Limb (tissue), 2 donors: ENCODE measurements around the gene TRIM5.
"Not testable (repeated sequence)": the region's sequence is repeated elsewhere in the genome, so short reads cannot be mapped to it uniquely, and the experiment has no call there.

ENCODE experiments used
- DNase-seq, 2 donors: peaks; one replicate each; pipeline ENCODE4 v3.0.0-alpha.2; 2016; ENCODE audit errors: extremely low spot score in 2 of 2

The TRIM5 gene

GRCh38 chr11:5688482-5688881 lies 3.6 kb upstream of the TRIM5 start:
- DNase-seq, result no peak

- DNase-seq, result no peak
Observed at GRCh38 chr11:5686426-5686825, 1.6 kb upstream of the TRIM5 start.

DNA sequence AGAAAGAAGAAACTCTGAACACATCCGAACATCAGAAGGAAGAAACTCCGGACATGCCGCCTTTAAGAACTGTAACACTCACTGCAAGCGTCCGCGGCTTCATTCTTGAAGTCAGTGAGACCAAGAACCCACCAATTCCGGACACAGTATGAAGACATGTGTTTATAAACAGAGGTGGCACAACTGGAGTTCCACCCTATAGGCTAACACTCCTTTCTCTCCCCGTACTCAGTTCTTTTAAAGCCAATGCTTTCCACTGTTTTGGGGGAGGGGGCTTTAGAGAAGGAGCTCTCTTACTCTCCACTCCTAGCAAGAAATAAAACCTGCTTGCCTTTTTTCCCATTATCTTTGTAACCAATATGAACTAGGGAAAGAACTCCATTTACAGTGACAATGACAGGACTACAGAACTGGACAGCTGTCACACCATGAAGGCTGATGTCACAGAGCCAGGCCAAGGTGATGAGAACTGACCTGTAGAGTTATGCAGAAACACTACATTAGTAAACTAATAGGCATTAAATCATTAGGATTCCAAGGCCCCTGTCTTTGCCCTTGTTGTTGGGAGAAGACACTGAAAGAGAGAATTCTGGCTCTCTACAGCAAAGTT lies 733 bp downstream of the TRIM5 start:
- no peak for DNase-seq

DNA sequence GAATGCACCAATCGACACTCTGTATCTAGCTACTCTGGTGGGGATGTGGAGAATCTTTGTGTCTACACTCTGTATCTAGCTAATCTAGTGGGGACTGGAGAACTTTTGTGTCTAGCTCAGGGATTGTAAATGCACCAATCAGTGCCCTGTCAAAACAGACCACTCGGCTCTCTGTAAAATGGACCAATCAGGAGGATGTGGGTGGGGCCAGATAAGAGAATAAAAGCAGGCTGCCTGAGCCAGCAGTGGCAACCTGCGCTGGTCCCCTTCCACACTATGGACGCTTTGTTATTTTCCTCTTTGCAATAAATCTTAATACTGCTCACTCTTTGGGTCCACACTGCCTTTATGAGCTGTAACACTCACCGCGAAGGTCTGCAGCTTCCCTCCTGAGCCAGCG lies 1.3 kb downstream of the TRIM5 start:
- not testable (repeated sequence) for DNase-seq

DNA sequence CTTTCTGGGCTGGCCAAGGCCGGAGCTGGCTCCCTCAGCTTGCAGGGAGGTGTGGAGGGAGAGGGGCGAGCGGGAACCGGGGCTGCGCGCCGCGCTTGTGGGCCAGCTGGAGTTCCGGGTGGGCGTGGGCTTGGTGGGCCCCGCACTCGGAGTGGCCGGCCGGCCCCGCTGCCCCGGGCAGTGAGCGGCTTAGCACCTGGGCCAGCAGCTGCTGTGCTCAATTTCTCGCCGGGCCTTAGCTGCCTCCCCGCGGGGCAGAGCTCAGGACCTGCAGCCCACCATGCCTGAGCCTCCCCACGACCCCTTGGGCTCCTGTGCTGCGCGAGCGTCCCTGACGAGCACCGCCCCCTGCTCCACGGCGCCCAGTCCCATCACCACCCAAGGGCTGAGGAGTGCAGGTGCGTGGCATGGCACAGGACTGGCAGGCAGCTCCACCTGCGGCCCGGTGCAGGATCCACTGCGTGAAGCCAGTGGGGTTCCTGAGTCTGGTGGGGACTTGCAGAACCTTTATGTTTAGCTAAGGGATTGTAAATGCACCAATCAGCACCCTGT lies 1.9 kb downstream of the TRIM5 start:
- DNase-seq, result not testable (repeated sequence)

GRCh38 chr11:5679811-5680210 lies 5.1 kb downstream of the TRIM5 start:
- no peak for DNase-seq

DNA sequence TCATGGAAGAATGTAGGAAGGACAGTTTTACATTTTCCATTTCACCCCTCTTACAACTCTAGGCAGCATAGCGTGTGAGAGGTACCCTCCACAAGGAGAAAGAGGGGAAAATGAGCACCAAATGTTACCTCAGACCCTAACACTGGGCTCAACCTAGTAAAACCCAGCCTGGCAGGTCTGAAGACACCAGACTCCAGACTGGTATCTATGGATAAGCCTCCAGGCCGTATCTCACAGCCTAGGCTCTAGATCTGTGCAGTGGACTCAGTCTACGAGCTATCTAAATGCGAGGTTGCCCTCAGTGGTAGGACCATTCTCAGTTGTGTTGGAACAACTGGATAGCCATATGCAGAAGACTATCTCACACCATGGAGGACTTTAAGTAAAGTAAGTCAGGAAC lies 10.5 kb downstream of the TRIM5 start:
- no peak for DNase-seq

DNA sequence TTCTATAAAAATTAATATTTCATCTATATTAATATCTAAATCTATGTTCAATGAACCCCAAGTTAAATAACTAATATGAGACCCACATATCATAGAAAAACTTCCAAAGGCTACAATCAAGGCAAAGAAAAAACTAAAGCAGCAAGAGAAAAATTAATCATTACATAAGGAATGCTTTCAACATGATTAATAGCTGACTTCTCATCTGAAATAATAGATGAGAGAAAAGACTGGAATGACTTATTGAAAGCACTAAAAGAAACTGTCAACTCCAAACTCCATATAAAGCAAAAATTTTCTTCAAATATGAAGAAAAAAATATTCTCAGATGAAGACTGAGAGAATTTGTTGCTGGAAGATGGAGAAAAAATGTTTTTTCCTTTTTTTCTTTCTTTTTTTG lies 13.0 kb downstream of the TRIM5 start:
- DNase-seq, result no peak

DNA sequence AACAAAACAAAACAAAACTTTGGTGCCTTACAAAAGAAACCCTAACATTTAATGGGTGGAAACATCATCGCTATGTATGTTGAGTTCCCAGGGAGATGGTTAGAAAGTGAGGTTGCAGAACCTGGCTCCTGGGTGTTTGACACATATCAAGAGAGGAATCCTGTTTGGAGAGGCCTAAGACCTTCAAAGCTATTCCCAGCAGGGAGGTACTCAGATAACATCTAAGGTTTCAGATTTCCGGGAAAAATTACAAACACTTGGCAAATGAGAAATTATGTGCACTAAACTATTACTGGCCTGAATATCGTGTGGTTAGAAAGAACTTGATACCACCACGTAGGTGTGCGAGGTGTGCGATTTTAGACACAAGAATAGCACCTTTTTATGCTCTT lies 18.5 kb downstream of the TRIM5 start:
- no peak for DNase-seq

GRCh38 chr11:5665746-5666401 lies 19.0 kb downstream of the TRIM5 start:
- DNase-seq, result no peak

DNA sequence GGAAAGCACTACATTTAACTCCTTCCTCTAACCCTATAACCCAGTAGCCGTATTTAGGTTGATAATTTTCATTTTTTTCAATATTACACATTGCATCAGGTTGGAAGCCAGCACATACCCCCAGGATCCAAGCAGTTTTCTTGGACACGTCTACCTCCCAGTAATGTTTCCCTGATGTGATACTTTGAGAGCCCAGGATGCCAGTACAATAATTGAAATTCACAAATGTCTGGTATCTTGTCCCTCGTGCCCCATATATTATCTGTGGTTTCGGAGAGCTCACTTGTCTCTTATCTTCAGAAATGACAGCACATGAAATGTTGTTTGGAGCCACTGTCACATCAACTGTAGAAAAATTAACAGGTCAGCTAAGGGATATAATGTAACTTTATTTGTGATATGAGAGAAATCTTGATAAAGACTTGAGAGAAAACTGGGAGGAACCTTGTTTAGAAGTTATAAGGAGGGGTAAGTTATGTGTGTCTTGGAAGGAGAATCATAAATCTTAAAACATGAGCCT lies 19.8 kb downstream of the TRIM5 start:
- no peak for DNase-seq

DNA sequence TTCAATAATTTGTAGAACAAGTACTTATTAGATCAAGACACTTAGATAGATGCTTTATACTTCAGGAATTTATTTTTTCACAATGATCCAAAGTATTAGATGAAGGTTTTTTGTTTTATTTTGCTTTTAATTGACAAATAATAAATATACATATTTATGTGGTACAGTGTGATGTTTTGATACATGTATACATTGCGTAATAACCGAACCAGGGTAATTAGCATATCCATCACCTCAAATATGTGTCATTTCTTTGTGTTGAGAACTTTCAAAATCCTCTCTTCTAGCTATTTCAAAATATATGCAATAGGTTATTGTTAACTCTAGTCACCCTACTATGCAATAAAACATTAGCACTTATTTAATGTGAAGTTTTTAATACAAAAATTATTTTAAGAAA lies 21.4 kb downstream of the TRIM5 start:
- DNase-seq, result no peak

DNA sequence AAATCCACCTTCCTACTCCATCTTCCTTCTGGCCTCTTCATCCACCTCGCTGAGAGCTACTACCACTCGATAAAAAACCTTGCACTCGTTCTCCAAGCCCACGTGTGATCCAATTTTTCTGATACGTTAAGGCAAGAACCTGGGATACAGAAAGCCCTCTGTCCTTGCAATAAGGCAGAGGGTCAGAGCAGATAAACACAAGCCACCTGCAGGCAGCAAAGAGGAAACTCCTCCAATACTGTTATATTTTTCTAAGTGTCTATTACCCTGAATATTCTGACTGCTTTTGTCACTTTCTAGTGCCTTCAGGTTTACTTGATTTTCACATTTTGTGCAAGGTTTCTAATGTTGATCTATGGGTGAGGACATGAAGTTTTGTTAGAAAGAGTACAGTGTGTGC lies 26.6 kb downstream of the TRIM5 start:
- DNase-seq, result no peak

- DNase-seq, result not testable (repeated sequence)
Observed at GRCh38 chr11:5656956-5657355, 27.9 kb downstream of the TRIM5 start.

DNA sequence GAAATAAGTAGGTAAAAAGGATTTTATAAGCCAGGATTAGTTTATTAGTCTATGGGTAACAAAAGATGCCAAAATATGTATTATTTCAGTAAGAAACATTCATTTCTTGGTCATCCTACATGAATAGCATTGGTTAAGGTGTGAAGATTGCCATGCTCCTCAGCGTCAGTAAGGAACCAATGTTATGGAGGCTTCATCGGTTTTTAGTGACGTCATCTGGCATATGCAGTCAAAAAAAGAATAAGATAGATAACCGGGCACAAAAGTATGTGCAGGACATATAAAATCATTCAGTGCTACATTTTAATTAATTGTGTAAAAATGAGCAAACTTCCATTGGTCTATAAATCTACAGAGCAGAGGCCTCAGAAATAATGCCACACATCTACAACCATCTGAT lies 29.4 kb downstream of the TRIM5 start:
- DNase-seq, result no peak

DNA sequence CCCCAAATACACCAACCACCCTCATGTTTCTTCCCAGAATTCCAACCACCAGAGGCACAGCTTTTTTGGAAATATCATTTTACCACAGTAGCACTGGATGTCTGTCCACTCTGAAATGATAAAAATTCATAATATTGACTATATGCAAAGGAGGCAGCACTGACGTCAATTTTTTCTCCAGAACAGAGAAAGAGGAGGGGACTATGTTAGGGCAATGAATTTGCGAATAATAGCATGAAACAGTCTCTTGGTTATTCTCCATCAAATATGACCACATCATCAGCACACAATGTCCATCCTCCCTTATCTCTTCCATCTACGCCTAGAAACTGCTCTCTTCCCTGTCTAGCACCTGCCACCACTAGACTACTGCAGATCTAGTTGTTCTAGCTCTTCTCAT lies 38.7 kb downstream of the TRIM5 start:
- no peak for DNase-seq

DNA sequence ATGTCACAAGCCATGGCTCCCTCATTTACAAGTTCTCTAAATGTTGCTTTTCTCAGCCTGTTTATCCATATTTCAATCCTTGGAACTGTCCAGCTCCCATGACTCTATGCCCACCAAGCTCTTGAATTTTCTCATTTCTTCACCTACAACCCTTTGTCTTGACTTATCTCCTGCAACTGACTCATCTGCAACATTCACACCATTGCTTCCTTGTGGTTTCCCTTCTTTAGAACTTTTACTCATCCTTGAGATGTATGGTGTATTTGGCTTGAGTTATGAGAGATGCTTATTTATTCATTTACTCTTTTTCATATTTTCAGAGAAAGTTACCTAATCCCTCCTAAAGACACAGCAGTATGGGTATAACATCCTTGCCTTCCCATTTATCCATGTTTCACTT lies 41.3 kb downstream of the TRIM5 start:
- no peak for DNase-seq

- no peak for DNase-seq
Observed at GRCh38 chr11:5639953-5640352, 44.9 kb downstream of the TRIM5 start.

DNA sequence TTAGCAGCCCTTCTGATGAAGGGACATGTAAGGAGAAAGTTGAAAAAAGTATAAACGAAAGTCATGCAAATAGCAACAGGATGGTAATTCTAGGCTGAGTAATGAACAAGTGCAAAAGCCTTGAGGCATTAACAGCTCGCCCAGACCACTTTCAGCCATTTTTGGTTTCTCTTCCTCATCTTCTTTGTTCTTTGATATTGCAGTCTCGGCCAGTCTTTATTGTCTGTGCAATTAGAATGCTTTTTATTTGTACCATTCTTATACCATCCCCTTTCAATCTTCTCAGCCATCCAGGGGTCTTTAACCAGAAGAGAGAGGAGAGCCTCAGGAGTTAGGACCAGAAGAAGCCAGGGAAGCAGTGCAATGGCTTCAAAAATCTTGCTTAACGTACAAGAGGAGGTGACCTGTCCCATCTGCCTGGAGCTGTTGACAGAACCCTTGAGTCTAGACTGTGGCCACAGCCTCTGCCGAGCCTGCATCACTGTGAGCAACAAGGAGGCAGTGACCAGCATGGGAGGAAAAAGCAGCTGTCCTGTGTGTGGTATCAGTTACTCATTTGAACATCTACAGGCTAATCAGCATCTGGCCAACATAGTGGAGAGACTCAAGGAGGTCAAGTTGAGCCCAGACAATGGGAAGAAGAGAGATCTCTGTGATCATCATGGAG lies 52.8 kb downstream of the TRIM5 start:
- DNase-seq, result no peak

DNA sequence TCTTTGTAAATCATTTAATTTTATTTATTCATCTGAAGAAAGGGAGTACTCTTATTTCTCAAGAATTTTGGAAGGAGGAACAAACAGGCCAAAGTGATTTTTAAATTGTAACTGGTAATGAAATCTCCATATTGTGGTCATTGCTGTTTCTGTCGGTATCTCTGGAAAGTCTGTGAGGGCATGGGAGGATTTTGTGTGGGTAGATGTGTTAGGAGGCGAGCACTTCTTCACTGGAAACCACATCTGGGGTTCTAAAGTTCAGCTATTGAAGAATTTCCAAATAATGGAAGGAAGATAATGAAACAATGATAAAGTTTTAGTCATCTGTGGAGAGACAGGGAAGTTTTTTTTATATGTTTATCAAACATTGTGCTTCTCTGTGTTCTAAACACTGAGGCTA lies 53.5 kb downstream of the TRIM5 start:
- DNase-seq, result no peak

DNA sequence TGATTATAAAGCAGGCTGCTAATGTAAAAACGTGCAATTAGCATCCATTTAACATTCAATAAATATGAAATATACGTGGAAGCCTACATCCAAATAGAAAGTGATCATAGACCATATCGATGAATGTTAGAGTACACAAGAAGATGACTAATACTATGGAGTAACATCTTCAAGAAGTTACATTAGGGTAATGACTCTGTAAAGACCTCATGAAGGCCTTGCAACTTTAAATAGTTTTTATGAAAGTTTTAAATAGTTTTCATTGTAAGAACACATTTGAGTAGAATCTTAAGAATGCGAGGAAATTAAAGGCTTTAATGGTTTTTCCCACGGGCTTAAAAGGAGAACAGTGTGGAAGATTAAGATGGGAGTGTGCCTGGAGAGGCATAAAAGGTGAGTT lies 58.7 kb downstream of the TRIM5 start:
- DNase-seq, result no peak

GRCh38 chr11:5625281-5625680 lies 59.6 kb downstream of the TRIM5 start:
- no peak for DNase-seq
